ENCODE results near the gene GLIS1.
A peak's percentile ranks its signal among the peaks of the same experiment; 100 is the strongest.

Gene GLIS1

DNA sequence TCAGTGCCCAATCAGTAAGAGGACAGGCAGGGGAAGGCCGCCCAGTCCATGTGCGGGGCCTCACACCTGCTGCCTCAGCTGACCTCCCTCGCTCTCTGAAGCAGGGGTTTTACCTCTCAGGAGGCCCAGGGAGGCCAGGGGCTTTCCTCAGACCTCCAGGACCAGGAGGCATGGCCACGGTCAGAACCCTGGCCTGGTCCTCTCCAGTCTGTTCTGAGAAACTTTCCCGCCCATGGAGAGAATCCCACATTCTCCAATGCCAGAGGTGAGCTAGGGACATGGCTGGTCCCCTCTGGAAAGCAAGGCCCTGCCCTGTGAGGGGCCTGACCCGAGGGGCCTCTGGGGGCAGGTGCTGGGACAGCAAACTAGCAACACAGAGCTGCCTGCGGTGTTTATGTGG is 211.6 kb downstream of the GLIS1 start:
- no peak for ATAC-seq (replicated peaks; ENCODE audit: extremely low read depth, poor library complexity, severe bottlenecking)
- H3K27me3 Mint-ChIP-seq, result no peaks in the 10 kb centered on the region
- no peak overlapping the region for H3K4me3 Mint-ChIP-seq
- peaks cover 9% of the 10 kb centered on the region for H3K4me1 Mint-ChIP-seq
- no peak for DNase-seq (ENCODE audit: low spot score in 2 of 2)
- no peaks in the 10 kb centered on the region for H3K9me3 Mint-ChIP-seq
- no peak overlapping the region for H3K27ac Mint-ChIP-seq (ENCODE audit: low read depth)
- H3K36me3 Mint-ChIP-seq (ENCODE audit: insufficient read depth), result no peaks in the 10 kb centered on the region

DNA sequence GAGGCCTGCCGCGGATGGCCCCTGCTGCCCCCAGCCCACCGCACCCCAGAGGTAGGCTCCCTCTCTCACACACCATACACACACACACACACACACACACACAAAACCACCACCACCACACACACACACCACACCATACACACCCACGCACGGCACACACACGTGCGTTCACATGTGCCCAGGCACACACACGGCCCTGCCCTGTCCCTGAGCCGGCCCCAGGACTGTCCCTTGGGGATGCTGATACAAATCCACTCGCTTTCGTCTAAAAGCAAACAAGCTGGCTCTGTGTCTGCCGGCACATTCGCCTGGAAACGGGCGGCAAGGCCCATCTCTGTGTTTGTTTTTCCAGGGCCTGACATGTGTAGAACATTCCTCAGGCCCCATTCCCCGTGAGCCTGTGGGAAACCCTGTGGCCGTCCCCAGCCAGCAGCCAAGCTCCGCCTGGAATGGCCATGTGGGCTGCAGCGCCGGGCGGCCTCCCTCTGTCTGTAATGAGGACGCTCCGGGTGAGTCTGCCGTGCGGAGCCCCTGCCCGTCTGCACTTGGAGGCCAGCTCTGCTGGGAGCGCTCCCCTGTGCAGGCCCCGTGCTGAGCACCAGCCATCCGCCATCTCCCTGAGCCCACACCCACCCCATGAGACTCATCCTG is 212.4 kb downstream of the GLIS1 start:
- H3K9me3 Mint-ChIP-seq, result no peaks in the 10 kb centered on the region
- H3K4me1 Mint-ChIP-seq, result peaks cover 9% of the 10 kb centered on the region
- H3K4me3 Mint-ChIP-seq, result no peak overlapping the region
- H3K27me3 Mint-ChIP-seq, result no peaks in the 10 kb centered on the region
- DNase-seq (ENCODE audit: low spot score in 2 of 2) (no peak), ATAC-seq (replicated peaks; ENCODE audit: extremely low read depth, poor library complexity, severe bottlenecking) (no peak)
- H3K36me3 Mint-ChIP-seq (ENCODE audit: insufficient read depth), result no peaks in the 10 kb centered on the region
- no peak overlapping the region for H3K27ac Mint-ChIP-seq (ENCODE audit: low read depth)

DNA sequence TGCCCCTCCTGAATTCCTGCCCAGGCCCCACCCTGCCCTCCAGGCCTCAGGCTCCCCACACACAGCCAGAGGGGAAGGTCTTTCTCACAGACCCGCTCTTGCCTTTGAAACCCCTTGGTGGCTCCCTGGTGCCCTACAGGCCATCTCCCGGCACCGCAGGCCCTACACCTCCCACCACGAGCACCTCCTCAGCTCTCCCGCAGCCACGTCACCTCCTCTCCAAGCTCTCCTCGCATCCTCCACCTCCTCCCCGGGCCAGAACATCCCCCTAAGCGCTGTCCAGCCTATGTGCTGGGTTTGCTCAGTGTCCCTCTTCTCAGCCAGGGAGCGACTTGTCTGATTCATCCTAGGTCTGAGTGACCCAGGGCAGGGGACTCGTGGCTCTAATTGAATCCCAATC is 213.4 kb downstream of the GLIS1 start:
- no peak overlapping the region for H3K27ac Mint-ChIP-seq (ENCODE audit: low read depth)
- no peaks in the 10 kb centered on the region for H3K9me3 Mint-ChIP-seq

DNA sequence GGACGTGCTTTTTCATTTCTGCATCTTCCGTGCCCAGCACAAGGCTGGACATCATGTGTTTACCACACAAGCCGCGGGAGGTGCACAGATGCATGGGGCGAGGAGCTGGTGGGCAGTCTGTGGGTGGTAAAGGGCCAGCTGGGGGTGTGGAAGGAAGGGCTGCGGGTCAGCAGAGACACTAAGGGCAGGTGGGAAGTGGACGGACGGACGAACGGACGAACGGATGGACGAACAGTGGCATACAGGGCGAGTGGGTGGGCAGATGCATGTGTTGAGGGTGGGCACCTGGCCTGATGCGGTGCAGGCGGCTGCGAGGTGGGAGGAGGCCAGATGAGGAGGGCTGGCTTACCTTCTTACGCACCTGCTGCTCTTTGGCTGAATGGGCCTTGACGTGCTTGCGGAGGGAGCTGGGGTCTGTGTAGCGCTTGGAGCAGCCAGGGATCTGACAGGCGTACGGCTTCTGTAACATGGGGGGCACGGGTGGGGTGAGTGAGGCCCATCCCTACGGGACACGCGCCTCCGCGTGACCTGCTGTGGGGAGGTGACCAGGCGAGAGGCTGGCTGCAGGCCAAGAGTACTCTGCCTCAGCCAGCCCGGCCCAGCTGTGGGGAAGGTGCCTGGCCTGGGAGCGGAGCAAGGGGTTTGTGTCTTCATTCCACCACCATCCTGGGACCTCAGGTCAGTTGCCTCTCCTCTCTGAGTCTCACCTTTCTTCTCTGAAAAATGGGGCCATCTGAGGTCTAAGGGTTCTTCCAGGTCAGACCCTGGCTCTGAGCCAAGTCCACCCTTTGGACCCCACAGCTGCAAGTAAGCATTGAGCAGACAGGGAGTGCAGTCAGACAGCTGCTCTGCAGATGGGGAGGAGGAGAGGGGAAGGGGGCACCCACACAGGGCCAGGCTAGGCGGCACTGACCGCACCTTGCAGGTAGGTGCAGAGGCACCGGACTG is 214.3 kb downstream of the GLIS1 start:
- no peak overlapping the region for H3K27ac Mint-ChIP-seq (ENCODE audit: low read depth)
- H3K27me3 Mint-ChIP-seq, result no peaks in the 10 kb centered on the region
- peaks cover 9% of the 10 kb centered on the region for H3K4me1 Mint-ChIP-seq
- H3K9me3 Mint-ChIP-seq, result no peaks in the 10 kb centered on the region
- no peak for DNase-seq (ENCODE audit: low spot score in 2 of 2)
- no peak for ATAC-seq (replicated peaks; ENCODE audit: extremely low read depth, poor library complexity, severe bottlenecking)
- H3K4me3 Mint-ChIP-seq, result no peak overlapping the region
- no peaks in the 10 kb centered on the region for H3K36me3 Mint-ChIP-seq (ENCODE audit: insufficient read depth)

More for the DNA sequence above, 213.4 kb downstream of the GLIS1 start:
- H3K4me3 Mint-ChIP-seq, result no peak overlapping the region
- no peaks in the 10 kb centered on the region for H3K27me3 Mint-ChIP-seq
- peaks cover 9% of the 10 kb centered on the region for H3K4me1 Mint-ChIP-seq
- no peaks in the 10 kb centered on the region for H3K36me3 Mint-ChIP-seq (ENCODE audit: insufficient read depth)
- DNase-seq (ENCODE audit: low spot score in 2 of 2) (no peak), ATAC-seq (replicated peaks; ENCODE audit: extremely low read depth, poor library complexity, severe bottlenecking) (no peak)

DNA sequence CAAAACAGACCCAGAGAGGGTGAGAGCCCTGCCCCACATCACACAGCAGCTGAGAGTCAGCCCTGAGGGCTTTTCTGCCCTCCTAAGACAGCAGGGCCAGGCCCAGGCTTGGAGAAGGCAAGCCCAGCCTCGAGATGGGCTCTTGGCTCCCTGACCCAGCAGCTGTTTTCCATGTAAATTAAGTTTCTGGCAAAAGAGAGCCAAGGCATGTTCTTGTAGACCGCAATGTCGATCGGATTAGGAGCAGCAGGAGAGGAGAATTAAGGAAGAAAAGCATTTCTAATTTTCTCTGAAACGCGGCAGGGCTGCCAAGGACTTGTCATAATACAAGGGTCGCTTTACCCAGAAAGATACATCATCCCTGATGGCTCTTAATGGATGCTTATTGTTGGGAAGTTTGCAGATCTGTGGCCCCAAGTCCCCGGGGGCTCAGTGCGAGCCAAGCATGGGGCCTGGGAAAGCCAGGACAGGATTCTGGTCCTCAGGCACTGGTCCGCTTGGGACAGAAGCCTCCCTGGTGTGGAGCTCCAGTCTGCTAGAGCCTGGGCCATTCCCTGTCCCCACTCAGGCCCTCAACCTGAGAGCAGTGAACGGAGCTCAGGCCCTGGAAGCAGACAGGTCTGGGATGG is 216.9 kb downstream of the GLIS1 start:
- ATAC-seq (replicated peaks; ENCODE audit: extremely low read depth, poor library complexity, severe bottlenecking) (no peak), DNase-seq (ENCODE audit: low spot score in 2 of 2) (no peak)
- Mint-ChIP-seq H3K4me1 (peaks cover 9% of the 10 kb centered on the region), H3K27me3 (no peaks in the 10 kb centered on the region), H3K36me3 (ENCODE audit: insufficient read depth) (no peaks in the 10 kb centered on the region), H3K27ac (ENCODE audit: low read depth) (peak overlapping the region; percentile 61), H3K4me3 (no peak overlapping the region), H3K9me3 (no peaks in the 10 kb centered on the region)

DNA sequence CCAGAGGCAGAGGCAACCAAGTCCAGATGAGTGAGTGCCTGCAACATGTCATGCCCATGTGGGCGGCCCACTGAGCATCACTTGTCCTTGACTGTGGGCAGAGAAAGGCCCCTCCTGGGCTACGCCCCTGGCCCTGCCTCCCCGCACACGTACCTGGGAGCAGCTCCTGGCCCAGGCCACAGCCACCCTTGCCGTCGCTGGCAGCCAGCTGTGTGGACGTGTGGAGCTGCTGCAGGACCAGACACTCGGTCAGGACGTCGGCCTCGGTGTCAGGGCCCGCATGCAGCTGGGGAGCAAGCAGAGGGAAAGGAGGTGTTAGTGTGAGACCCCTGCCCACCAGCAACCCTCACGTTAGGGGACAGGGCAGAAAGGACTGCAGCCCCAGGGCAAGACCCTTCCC is 218.5 kb downstream of the GLIS1 start:
- ATAC-seq (replicated peaks; ENCODE audit: extremely low read depth, poor library complexity, severe bottlenecking) (no peak), DNase-seq (ENCODE audit: low spot score in 2 of 2) (no peak)
- Mint-ChIP-seq H3K4me1 (peaks cover 9% of the 10 kb centered on the region), H3K4me3 (no peak overlapping the region), H3K36me3 (ENCODE audit: insufficient read depth) (no peaks in the 10 kb centered on the region), H3K27me3 (no peaks in the 10 kb centered on the region), H3K9me3 (no peaks in the 10 kb centered on the region), H3K27ac (ENCODE audit: low read depth) (peak overlapping the region; percentile 33)

DNA sequence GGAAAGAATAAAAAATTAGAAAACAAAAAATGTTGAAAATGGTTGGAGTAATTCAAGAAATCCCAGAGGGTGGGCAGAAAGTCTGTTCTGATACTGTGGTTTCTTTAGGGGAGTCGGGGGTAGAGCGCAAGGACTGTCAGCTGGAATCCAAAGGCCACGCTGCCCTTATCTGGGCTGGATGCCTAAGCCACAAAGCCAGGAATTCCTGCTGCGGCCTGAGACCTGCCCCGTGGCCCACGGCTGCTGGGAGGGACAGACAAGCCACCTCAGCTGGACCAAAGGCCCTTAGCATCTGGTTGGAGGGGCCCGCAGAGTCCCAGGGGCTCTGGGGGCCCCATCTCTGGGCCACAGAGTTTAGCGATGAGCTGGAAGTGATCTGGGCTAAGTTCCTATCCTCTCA is 219.5 kb downstream of the GLIS1 start:
- Mint-ChIP-seq H3K27me3 (no peaks in the 10 kb centered on the region), H3K4me3 (no peak overlapping the region), H3K36me3 (ENCODE audit: insufficient read depth) (peaks cover 2% of the 10 kb centered on the region), H3K4me1 (peaks cover 9% of the 10 kb centered on the region), H3K9me3 (no peaks in the 10 kb centered on the region), H3K27ac (ENCODE audit: low read depth) (no peak overlapping the region)
- no peak for ATAC-seq (replicated peaks; ENCODE audit: extremely low read depth, poor library complexity, severe bottlenecking)
- DNase-seq (ENCODE audit: low spot score in 2 of 2), result no peak

DNA sequence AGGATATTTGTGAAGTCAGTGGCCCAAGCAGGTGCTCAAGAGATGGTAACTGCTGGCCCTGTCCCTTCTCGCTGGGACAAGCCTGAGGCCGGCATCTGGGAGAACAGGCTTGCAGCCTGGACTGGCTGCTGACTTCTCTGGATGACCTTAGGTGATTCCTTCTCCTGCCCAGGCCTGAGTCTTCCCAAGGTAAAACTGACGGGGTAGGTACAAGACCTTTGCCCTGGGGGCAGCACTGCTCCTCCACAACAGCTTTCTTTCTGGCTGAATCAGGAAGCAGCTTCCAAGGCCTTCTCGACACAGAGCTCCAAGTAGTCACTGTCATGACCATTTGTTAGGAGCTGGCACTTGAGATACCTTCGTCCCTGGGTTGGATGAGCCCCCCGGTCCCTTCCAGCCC is 220.2 kb downstream of the GLIS1 start:
- Mint-ChIP-seq H3K27me3 (no peaks in the 10 kb centered on the region), H3K4me1 (peaks cover 7% of the 10 kb centered on the region), H3K4me3 (no peak overlapping the region), H3K27ac (ENCODE audit: low read depth) (no peak overlapping the region), H3K9me3 (no peaks in the 10 kb centered on the region), H3K36me3 (ENCODE audit: insufficient read depth) (peaks cover 2% of the 10 kb centered on the region)
- no peak for DNase-seq (ENCODE audit: low spot score in 2 of 2)
- ATAC-seq (replicated peaks; ENCODE audit: extremely low read depth, poor library complexity, severe bottlenecking), result no peak

DNA sequence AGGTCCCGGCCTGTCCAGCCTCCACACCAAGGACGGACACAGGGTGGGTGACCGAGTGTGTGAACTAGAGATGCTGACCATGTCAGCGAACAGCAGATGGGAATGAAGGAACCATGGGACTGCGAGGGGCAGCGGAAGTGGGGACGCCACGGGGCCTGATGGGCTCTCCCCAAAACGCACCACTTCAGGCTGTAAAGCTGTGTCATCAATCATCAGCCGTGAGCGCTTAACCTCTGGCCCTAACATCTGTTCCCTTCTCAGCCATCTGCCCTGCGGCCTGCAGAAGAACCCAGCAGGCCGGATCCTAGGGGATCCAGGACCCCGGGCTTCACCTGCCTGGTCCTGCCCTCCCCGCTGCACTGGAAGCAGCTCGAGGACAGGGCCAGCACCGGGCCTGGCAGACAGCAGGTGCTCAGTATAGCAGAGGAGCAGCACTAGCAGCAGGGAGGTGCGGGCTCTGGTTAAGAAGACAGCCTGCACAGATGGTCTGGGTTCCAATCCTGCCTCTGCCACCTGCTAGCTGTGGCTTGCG is 221.1 kb downstream of the GLIS1 start:
- Mint-ChIP-seq H3K4me3 (no peak overlapping the region), H3K4me1 (no peaks in the 10 kb centered on the region), H3K9me3 (no peaks in the 10 kb centered on the region), H3K27ac (ENCODE audit: low read depth) (no peak overlapping the region), H3K27me3 (no peaks in the 10 kb centered on the region), H3K36me3 (ENCODE audit: insufficient read depth) (peaks cover 2% of the 10 kb centered on the region)
- ATAC-seq (replicated peaks; ENCODE audit: extremely low read depth, poor library complexity, severe bottlenecking) (no peak), DNase-seq (ENCODE audit: low spot score in 2 of 2) (no peak)

DNA sequence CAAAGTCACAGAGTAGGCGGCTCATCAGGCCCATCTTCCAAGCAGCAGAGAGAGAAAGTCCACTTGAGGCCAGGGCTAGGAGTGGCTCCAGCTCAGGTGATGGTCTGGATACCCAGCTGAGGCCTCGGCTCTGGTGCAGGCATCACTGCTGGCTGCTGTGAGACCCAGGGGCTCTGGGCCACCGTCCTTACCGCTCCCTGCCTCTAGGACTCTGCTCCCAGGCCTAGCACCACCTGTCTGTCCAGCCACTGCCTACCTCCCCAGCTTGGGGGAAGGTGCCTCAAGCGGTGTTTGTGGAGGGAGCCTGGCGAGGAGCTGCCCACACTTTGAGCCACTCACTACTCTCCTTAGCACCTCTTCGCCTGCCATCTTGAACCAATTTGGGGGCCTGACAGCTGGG is 221.9 kb downstream of the GLIS1 start:
- H3K9me3 Mint-ChIP-seq, result no peaks in the 10 kb centered on the region
- ATAC-seq (replicated peaks; ENCODE audit: extremely low read depth, poor library complexity, severe bottlenecking), result no peak
- H3K27me3 Mint-ChIP-seq, result no peaks in the 10 kb centered on the region

DNA sequence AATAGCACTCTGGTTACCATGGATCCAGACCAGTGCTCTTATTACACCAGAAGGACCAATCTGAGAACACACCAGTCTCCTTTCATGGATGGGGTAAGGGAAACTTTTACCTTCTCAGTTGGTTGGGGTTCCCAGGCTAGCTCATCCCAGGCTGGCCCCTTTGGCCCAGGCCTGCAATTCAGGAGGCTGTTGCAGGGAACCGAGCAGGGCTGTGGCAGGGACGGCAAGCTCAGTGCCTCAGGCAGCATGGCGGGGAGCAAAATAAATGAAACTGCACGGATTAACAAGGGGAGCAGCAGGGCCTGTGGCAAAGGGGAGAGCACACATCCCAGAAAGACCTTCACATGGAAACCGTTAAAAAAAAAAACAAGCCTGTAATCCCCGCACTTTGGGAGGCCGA is 222.8 kb downstream of the GLIS1 start:
- no peak for ATAC-seq (replicated peaks; ENCODE audit: extremely low read depth, poor library complexity, severe bottlenecking)

More for the DNA sequence above, 221.9 kb downstream of the GLIS1 start:
- Mint-ChIP-seq H3K27ac (ENCODE audit: low read depth) (no peak overlapping the region), H3K36me3 (ENCODE audit: insufficient read depth) (peaks cover 2% of the 10 kb centered on the region), H3K4me3 (no peak overlapping the region), H3K4me1 (no peaks in the 10 kb centered on the region)
- DNase-seq (ENCODE audit: low spot score in 2 of 2), result no peak

DNA sequence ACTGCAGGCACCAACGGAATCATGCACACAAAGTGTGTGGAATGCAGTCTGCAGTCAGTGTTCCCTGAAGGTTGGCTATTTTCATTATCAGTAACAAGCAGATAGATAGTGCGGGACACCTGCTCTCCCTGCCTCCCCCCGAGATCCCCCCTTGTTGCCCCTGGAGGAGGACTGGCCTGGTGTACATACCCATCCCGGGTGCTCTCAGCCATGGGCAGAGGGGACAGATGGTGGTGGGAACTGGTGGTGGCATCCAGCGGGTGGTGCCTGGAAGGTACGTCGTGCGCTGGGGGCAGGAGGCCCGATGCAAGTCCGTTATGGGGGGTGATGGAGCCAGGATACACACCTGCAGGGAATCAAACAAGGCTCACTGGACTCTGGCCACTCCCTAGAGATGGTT is 224.5 kb downstream of the GLIS1 start:
- Mint-ChIP-seq H3K36me3 (ENCODE audit: insufficient read depth) (peaks cover 2% of the 10 kb centered on the region), H3K4me3 (no peak overlapping the region), H3K4me1 (peaks cover 1% of the 10 kb centered on the region), H3K27me3 (no peaks in the 10 kb centered on the region), H3K9me3 (no peaks in the 10 kb centered on the region), H3K27ac (ENCODE audit: low read depth) (peak overlapping the region; percentile 27)
- ATAC-seq (replicated peaks; ENCODE audit: extremely low read depth, poor library complexity, severe bottlenecking) (no peak), DNase-seq (ENCODE audit: low spot score in 2 of 2) (no peak)

More for the DNA sequence above, 222.8 kb downstream of the GLIS1 start:
- H3K27ac Mint-ChIP-seq (ENCODE audit: low read depth), result no peak overlapping the region
- H3K36me3 Mint-ChIP-seq (ENCODE audit: insufficient read depth), result peaks cover 2% of the 10 kb centered on the region
- DNase-seq (ENCODE audit: low spot score in 2 of 2), result no peak
- H3K27me3 Mint-ChIP-seq, result no peaks in the 10 kb centered on the region
- H3K9me3 Mint-ChIP-seq, result no peaks in the 10 kb centered on the region
- no peaks in the 10 kb centered on the region for H3K4me1 Mint-ChIP-seq
- H3K4me3 Mint-ChIP-seq, result no peak overlapping the region

Measured in central memory CD8-positive, alpha-beta T cell (primary cell).